ENCODE results near the gene PTK7. TPM values are rescaled to one million over a fixed set of nuclear protein-coding genes. Genes with fewer than 3 reads are reported as not detected.
A peak's percentile ranks its signal among the peaks of the same experiment; 100 is the strongest.
"Not testable (repeated sequence)": the region's sequence is repeated elsewhere in the genome, so short reads cannot be mapped to it uniquely, and the experiment has no call there.

Gene PTK7
- total RNA-seq, 1 experiment from 2014 or later, result 19.7 TPM

DNA sequence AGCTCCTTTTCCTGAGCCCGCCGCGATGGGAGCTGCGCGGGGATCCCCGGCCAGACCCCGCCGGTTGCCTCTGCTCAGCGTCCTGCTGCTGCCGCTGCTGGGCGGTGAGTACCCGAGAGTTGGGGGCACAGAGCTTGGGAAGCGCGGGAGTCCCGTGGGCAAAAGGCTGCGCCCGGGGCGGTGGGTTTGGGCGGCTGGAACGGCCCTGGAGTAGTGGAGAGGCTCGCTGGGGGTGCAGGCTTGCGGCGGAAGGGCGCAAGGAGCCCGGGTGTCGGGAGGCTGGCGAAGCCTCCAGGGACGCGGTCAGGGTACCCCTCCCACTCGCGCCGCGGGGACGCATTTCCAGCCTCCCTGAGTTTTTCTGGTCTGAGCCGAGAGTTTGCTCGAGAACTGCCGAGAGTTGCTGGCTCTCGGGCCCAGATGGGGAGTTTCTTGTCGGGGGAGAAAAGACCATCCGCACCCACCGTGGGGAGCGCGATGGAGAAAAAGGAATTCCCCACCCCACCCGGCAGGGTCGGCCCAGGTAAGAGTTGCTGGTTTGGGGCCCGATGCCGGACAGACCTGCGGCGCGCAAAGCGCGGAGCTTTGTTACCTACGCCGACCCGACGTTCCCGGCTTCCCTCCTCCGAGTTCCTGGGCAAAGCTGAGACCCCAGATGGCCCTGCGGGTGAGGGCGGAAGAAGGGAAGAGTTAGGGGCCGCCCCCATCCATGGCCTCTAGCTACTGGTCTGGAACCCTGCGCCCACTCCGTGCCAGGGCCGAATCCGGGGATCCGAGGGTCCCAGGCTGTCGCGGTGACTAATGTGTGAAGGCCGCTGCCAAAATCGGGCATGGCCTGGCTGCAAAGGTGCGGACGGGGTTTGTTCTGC, 584 bp downstream of the PTK7 start:
- DNase-seq (ENCODE audit: low read depth, low spot score), result no peak
- in situ Hi-C loops (cut with HindIII; ENCODE audit: low pct_unique_long_range_greater_than_20kb, low sequenced_read_pairs), result no loop called here

GRCh38 chr6:43077333-43077809, 1.3 kb downstream of the PTK7 start:
- in situ Hi-C loops (cut with HindIII; ENCODE audit: low pct_unique_long_range_greater_than_20kb, low sequenced_read_pairs), result no loop called here
- DNase-seq (ENCODE audit: low read depth, low spot score), result no peak

GRCh38 chr6:43077981-43078511, 1.9 kb downstream of the PTK7 start:
- in situ Hi-C loops (cut with HindIII; ENCODE audit: low pct_unique_long_range_greater_than_20kb, low sequenced_read_pairs), result no loop called here
- no peak for DNase-seq (ENCODE audit: low read depth, low spot score)

DNA sequence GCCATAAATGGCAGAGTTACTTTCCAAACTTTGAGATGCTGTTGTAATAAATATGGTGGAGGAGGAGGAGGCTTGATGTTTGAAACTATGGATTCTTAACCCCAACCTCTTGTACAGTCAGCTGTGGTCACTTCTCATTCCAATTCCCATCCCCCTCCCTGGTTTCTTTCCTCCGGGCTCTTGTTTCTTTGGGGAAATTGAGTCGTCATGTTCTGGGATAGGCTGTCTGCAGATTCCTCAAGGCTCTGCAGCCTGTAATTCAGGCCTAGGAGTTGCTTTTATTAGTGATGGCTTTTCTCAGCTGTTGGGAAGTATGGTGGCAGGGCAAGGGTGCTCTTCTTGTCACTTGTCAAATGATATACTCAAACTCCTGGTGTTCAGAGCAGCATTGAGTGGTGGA, 2.6 kb downstream of the PTK7 start:
- in situ Hi-C loops (cut with HindIII; ENCODE audit: low pct_unique_long_range_greater_than_20kb, low sequenced_read_pairs), result no loop called here
- no peak for DNase-seq (ENCODE audit: low read depth, low spot score)

GRCh38 chr6:43081043-43081442, 4.9 kb downstream of the PTK7 start:
- in situ Hi-C loops (cut with HindIII; ENCODE audit: low pct_unique_long_range_greater_than_20kb, low sequenced_read_pairs), result no loop called here

DNA sequence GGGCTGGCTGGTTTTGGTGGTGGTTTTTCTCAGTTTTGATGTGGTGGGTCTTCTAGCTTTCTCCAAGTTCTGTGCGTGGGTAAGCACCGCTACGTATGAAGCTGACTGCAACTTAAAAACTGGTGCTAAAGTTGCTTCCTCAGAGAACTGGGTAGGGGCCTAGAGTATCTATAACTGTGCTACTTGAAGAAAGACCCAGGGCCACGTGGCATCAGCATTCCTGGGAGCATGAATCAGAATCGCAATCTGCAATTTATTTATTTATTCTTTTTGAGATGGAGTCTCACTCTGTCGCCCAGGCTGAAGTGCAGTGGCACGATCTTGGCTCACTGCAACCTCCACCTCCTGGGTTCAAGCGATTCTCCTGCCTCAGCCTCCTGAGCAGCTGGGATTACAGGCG, 5.8 kb downstream of the PTK7 start:
- DNase-seq (ENCODE audit: low read depth, low spot score); in situ Hi-C loops (cut with HindIII; ENCODE audit: low pct_unique_long_range_greater_than_20kb, low sequenced_read_pairs): not testable (repeated sequence)

More at GRCh38 chr6:43081043-43081442, 4.9 kb downstream of the PTK7 start:
- DNase-seq (ENCODE audit: low read depth, low spot score), result no peak

DNA sequence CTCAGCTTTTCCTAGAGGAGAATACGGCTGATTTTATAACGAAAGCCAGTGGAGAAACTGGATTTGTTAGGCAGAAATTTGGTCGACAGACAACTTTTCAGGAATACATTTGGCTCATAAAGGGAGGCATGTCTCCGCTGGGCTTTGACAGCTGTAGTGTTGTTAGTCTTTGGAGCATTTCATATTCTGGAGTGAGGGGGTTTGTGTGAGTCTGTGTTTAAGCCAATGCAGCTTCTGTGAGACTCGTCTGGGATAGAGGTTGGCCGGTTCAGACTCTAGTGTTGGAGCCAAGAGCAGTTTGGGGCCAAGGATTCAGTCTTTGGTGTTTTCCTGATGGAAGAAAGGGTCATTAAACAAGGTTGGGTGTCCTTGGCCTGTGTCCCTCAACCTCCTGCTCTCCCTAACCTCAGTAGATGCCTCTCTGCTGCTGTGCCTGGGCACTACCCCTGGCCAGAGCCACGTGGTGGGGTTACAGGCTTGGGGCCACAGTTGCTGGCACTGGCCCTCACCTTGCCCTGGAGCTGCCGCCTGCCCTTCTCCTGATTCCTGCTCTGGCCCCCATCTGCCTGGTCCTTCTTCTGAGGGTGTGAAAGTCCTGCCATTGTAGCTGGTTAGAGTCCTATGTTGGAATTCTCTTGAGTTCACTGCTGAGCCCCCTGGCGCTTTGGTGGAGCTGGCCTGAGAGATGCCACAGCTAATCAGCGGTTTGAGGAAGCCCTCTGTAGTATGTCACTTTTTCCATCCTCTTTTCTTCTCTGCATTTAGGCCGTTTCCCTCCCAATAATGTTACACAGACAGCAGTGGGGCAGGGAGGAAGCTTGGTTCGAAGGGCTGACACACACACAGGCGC, 6.9 kb downstream of the PTK7 start:
- in situ Hi-C loops (cut with HindIII; ENCODE audit: low pct_unique_long_range_greater_than_20kb, low sequenced_read_pairs), result no loop called here
- DNase-seq (ENCODE audit: low read depth, low spot score), result no peak

GRCh38 chr6:43086022-43086658, 10.0 kb downstream of the PTK7 start:
- DNase-seq (ENCODE audit: low read depth, low spot score), result no peak

DNA sequence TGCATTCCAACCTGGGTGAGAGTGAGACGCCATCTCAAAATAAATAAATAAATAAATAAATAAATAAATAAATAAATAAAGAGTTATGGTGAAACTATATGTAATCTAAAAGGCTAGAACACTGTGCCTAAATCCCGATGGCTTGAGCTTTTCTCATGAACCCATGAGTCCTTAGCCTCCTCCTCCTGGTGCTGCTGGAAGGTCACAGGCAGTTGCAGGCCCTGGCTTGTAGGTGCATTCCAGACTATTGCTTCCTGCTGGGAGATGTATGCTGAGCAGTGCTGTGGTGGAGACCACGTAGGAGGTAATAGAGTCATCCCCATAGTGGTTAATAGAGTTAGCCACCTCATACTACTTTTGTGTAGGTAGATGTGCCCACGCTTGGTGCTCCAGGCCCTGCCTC, 12.5 kb downstream of the PTK7 start:
- no peak for DNase-seq (ENCODE audit: low read depth, low spot score)
- in situ Hi-C loops (cut with HindIII; ENCODE audit: low pct_unique_long_range_greater_than_20kb, low sequenced_read_pairs), result no loop called here

More at GRCh38 chr6:43086022-43086658, 10.0 kb downstream of the PTK7 start:
- in situ Hi-C loops (cut with HindIII; ENCODE audit: low pct_unique_long_range_greater_than_20kb, low sequenced_read_pairs), result no loop called here

- DNase-seq (ENCODE audit: low read depth, low spot score), result peak; percentile 28
- in situ Hi-C loops (cut with HindIII; ENCODE audit: low pct_unique_long_range_greater_than_20kb, low sequenced_read_pairs), result no loop called here
Observed at GRCh38 chr6:43089467-43089866, 13.4 kb downstream of the PTK7 start.

DNA sequence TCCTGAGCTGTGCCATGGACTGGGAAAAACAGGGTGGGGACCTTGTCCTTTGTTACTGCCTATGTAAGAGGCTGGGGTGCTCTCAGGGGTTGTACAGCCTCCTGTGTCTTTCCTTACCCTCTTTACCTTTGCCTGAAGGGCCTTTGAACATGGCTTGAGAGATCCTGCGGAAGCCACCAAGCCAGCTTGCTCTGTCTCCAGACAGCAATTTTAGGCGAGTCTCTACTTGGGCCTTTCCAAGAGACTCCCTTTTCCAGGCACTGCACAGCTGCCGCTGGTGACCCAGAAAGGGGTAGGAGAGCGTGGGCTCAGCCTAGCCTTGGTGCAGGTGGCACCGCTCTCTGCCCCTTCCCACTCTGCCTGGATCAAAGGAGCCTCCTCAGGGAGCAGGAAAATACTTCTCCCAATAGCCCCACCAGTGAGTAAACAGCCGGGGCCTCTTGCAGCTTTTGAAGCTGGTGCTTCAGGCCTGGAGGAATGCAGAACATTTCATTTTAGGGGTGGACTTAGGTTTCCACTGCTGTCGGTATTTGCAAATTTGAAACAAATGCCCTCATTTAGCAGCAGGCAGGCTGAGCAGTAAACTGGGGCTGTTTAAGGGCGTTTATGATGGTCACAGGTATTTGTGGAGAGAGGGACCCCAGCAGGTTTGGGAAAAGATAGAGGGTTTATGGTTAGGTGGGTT, 13.9 kb downstream of the PTK7 start:
- in situ Hi-C loops (cut with HindIII; ENCODE audit: low pct_unique_long_range_greater_than_20kb, low sequenced_read_pairs), result no loop called here
- DNase-seq (ENCODE audit: low read depth, low spot score), result no peak

DNA sequence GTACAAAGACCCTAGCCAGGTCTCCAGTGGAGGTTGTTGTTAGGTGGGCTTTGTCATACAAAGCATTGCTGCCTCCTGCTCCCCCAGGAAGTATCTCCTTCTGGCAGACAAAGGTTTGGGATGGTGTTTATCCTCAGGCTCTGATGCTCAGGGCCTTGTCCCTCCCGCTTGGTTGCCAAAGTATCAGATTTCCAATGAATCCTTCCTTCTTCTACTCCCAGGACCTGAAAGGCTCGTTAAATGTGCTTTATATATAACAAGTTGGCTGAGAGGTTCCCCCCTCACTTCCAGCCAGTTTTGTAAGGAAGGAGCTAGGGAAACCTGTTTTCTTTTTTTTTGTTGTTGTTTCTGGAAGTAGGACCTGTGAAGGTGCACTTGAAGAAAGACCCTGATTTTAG, 14.4 kb downstream of the PTK7 start:
- DNase-seq (ENCODE audit: low read depth, low spot score), result no peak
- in situ Hi-C loops (cut with HindIII; ENCODE audit: low pct_unique_long_range_greater_than_20kb, low sequenced_read_pairs), result no loop called here

GRCh38 chr6:43091020-43091419, 14.9 kb downstream of the PTK7 start:
- no peak for DNase-seq (ENCODE audit: low read depth, low spot score)
- in situ Hi-C loops (cut with HindIII; ENCODE audit: low pct_unique_long_range_greater_than_20kb, low sequenced_read_pairs), result no loop called here

DNA sequence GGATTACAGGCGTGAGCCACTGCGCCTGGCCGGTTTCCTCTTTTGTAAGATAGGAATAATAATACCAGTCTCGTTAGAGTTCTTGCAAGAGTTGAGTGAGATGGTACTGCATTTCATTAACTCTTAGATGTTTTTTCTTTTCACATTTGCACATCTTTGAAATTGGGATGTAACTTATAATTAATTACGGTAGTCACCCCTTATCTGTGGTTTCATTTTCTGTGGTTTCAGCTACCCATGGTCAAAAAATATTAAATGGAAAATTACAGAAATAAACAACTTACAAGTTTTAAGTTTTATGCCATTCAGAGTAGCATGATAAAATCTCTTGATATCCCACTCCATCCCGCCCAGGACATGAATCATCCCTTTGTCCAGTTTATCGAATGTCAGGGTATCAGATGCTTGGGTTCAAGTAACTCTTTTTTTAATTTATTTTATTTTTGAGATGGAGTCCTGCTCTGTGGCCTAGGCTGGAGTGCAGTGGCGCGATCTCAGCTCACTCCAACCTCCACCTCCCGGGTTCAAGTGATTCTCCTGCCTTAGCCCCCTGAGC, 15.4 kb downstream of the PTK7 start:
- DNase-seq (ENCODE audit: low read depth, low spot score), result no peak
- in situ Hi-C loops (cut with HindIII; ENCODE audit: low pct_unique_long_range_greater_than_20kb, low sequenced_read_pairs), result no loop called here

DNA sequence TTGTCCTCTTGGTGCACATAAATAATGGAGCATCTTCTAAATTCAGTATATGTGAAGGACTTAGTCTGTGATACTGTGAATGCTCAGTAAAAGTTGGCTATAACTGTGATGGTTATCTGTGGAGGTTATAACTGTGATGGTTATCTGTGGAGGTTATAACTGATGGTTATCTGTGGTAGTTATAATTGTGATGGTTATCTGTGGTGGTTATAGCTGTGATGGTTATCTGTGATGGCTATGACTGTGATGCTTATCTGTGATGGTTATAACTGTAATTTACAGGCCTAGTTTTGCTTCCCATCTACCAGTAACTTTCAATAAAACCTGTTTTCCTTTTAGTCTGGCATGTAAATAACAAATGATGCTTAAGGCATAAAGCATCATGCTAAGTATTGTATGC, 16.5 kb downstream of the PTK7 start:
- no peak for DNase-seq (ENCODE audit: low read depth, low spot score)
- in situ Hi-C loops (cut with HindIII; ENCODE audit: low pct_unique_long_range_greater_than_20kb, low sequenced_read_pairs), result no loop called here

DNA sequence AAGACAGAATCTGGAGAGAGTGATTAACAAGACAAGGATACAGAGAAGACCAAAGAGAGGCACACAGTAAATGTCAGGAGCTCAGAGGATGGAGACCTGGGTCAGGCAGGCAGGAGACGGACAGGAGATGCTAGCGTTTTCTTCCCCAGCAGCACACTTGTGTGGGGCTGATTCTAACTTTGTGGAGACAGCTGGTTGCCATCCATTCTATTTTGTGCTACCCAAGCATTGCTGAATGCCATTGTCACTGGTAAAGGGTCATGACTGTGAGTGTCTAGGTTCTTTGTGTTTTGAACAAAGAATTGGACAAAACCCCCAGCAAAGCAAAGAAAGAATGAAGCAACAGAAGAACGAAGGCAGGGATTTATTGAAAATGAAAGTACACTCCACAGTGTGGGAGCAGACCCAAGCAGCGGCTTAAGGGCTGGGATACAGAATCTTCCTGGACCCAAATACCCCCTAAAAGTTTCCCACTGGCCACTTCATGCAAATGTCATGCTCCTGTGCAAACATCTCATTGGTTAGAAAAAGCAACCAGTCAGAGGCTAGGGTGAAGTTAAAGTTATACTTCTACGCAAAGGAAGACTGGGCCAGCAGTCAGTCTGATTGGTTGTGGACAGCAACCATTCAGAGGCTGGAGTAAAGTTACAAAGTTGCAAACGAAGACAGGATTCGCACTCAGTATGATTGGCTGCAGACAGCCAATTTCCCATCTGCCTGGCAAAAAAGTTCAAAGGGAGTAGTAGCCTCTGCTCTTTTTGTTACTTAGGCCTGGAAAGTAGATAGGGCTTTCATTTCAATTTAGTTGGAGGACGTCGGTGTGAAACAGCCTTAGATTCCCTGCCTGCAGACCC, 17.5 kb downstream of the PTK7 start:
- DNase-seq (ENCODE audit: low read depth, low spot score), result peak; percentile 29
- in situ Hi-C loops (cut with HindIII; ENCODE audit: low pct_unique_long_range_greater_than_20kb, low sequenced_read_pairs), result no loop called here

Measured in SK-MEL-5 (cell line).